Motor neuron (in vitro differentiated cells): ENCODE results near the gene PPP4R3A. TPM values are rescaled to one million over a fixed set of nuclear protein-coding genes. Genes with fewer than 3 reads are reported as not detected.

Experiments
- ATAC-seq, 8 experiments: fragments of 200-7000 bp; cut with Tn5 transposase; replicated peaks in 6 of 8; 2 replicates each; pipeline ENCODE4 v1.8.0; 2021; ENCODE audit warnings: mild to moderate bottlenecking in 8 of 8, moderate library complexity in 8 of 8
- H3K27ac ChIP-seq, 2 donors: fragments of 250-450 bp; sonication (Bioruptor Pico); 2 replicates each; pipeline ENCODE4 v1.9.0; 2021; ENCODE audit warnings: antibody characterized with exemption in 2 of 2, mild to moderate bottlenecking in 2 of 2, moderate library complexity in 1 of 2
- H3K4me1 ChIP-seq, 2 donors: fragments of 250-450 bp; sonication (Bioruptor Pico); replicated peaks in 1 of 2; 2 replicates each; pipeline ENCODE4 v1.6.1; 2021; ENCODE audit warnings: antibody characterized with exemption in 2 of 2, mild to moderate bottlenecking in 2 of 2, moderate library complexity in 1 of 2
- H3K4me3 ChIP-seq, 5 donors: fragments of 250-450 bp; sonication (Bioruptor Pico); 2 replicates each; pipeline ENCODE4 v1.9.0; 2021; ENCODE audit warnings: antibody characterized with exemption in 5 of 5, mild to moderate bottlenecking in 5 of 5, moderate library complexity in 4 of 5
- WGBS, 10 experiments: fragments of 450-650 bp; shearing (Covaris generic); methylation state at CpG; one replicate each; pipeline ENCODE4 v1.0.0; 2022; 5-methylcytosine and 5-hydroxymethylcytosine counted together
- in situ Hi-C, 9 experiments: fragments of 400-800 bp; cut with MboI; loops; one replicate each; pipeline ENCODE4 v1.15.0; 2021; ENCODE audit warnings: low sequenced_read_pairs in 9 of 9, low pct_unique_long_range_greater_than_20kb in 2 of 9; ENCODE audit not compliant: unreplicated experiment in 9 of 9
- total RNA-seq, 8 experiments: library from RNA; unstranded; fragments of 300-600 nt; gene quantifications; 2 replicates each; pipeline versions ENCODE4 v1.2.3 to v1.2.4, GENCODE V29; 2022

The PPP4R3A gene
- total RNA-seq, 8 experiments from 2014 or later: 45.5 to 107 (median 67.4) TPM

DNA sequence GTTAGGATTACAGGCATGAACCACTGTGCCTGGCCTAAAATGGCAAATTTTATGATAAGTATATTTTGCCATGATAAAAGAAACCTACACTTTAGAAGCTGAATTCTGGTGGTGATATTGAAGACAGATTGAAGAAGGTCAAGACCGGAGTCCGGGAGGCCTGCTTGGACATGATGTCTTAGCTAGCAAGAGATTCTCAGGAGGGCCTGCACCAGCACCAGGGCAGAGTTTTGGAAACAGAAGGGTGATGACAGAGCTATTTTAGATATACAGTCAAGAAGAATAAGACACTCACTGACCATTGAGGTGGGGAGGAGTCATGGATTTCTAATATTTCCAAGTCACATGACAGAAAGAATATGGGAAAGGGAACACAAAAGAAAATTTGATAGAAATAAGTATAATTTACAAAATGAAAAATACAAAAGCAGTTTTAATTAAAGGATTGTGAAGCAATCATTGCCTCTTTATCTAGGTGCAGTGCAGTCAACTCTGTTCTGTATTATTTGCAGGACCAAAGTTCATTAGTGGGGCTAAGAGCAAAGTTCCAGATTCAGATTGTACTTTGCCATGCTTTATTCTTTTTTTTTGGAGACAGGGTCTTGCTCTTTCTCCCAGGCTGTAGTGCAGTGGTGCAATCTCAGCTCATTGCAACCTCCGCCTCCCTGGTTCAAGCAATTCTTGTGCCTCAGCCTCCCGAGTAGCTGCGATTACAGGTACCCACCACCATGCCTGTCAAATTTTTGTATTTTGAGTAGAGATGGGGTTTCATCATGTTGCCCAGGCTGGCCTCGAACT is 9.3 kb upstream of the PPP4R3A start:
- WGBS, 10 experiments: 60 to 100% (median 100%) methylated on average over 1 to 5 of the region's 6 CpGs; no CpG with 5 or more reads in 3 of the 10 experiments
- H3K27ac ChIP-seq: no peak overlapping the region
- no peaks in the 10 kb centered on the region for H3K4me1 ChIP-seq
- in situ Hi-C loops: no loop called here
- no peak for ATAC-seq
- no peak overlapping the region for H3K4me3 ChIP-seq

DNA sequence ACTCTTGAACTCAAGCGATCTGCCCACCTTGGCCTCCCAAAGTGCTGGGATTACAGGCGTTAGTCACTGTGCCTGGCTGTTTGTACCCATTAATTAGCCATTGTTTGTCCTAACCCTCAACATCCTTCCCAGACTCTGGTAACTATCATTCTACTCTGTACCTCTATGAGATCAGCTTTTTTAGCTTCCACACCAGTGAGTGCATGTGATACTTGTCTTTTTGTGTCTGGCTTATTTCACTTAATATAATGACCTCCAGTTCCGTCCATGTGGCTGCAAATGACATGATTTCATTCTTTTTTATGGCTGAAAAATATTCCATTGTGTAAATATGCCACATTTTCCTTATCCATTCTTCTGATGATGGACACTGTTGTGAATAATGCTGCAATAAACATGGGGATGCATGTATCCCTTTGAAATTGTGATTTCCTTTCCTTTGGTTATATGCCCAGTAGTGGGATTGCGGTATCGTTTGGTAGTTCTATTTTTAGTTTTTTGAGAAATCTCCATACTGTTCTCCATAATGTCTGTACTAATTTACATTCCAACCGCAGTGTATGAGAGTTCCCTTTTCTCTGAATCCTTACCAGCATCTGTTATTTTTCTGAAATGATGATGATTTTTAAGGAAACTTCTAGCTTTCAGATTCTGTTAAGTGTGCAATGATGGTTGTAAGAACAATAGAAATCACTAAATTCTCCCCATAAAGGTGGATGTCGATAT is 6.7 kb upstream of the PPP4R3A start:
- in situ Hi-C loops: no loop called here
- Histone ChIP-seq H3K27ac (no peak overlapping the region), H3K4me1 (no peaks in the 10 kb centered on the region), H3K4me3 (no peak overlapping the region)
- peak in 4 of 8 experiments; percentile 42 to 92 (median 82) for ATAC-seq
- 18 to 95% (median 80%) methylated on average over 3 to 6 of the region's 7 CpGs for WGBS, 10 experiments

DNA sequence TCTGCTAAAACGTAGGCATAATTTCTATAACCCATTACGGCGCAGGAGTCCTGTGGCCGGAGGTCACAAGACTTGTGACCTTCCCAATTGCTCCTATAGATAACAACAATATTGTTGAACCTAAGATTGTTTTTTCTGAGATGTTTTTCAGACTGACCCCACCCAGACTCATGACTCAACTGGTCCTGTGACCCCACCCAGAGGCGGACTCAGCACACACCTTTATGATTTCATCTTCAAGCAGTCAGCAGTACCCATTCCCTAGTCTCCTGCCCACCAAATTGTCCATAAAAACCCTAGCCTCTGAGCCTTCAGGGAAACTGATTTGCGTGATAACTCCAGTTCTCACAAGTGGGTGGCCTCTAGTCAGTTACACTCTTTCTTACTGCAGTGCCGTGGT is 5.9 kb upstream of the PPP4R3A start:
- WGBS, 10 experiments: 75 to 100% (median 87%) methylated on average over 1 to 6 of the region's 7 CpGs; no CpG with 5 or more reads in 2 of the 10 experiments
- Histone ChIP-seq H3K4me1 (peaks cover 5 to 6% of the 10 kb centered on the region in 2 donors), H3K4me3 (no peak overlapping the region), H3K27ac (no peak overlapping the region)
- peak in 1 of 8 experiments; percentile 38 for ATAC-seq
- in situ Hi-C loops: no loop called here

DNA sequence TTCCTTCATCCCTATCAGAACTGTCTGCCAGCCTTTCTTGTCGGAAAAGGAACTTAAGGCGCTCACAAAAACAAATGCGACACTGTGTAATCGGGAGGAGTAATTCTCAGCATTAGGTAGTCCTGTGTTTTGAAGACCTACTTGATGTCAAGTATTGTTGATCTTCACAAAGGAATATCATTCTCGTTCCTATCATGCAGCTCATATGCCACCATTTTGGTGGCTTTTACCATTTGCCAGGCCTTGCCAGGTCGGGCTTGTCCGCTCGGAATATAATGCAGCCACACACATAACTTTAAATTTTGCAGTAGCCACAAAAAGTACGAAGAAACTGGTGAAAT is 903 bp upstream of the PPP4R3A start:
- H3K4me3 ChIP-seq: peak overlapping the region; percentile 79 to 94 (median 79)
- 10 to 73% (median 27%) methylated on average over 3 to 9 of the region's 9 CpGs; no CpG with 5 or more reads in 2 of the 10 experiments for WGBS, 10 experiments
- in situ Hi-C loops: no loop called here
- H3K27ac ChIP-seq: peak overlapping the region; percentile 97 to 98
- no peak for ATAC-seq
- peaks cover 5 to 6% of the 10 kb centered on the region in 2 donors for H3K4me1 ChIP-seq

DNA sequence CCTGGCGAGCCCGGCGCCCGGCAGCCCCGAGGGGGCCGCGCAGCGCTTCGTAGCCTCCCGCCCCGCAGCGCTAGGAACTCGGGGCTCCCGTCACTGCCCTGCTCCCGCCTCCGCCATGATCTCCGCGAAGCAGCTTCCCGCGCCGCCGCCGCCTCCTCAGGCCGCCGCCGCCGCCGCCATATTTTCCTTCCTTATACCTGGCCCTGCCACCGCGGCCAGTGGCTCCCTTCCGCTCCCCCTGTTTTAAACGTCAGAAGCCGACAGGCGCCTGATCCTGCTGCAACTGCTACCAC is 286 bp downstream of the PPP4R3A start:
- H3K27ac ChIP-seq: peak overlapping the region; percentile 97 to 98
- peak overlapping the region; percentile 79 to 94 (median 79) for H3K4me3 ChIP-seq
- in situ Hi-C loops: no loop called here
- WGBS, 10 experiments: 3% methylated on average over 6 of the region's 34 CpGs; no CpG with 5 or more reads in 9 of the 10 experiments
- peaks cover 5 to 6% of the 10 kb centered on the region in 2 donors for H3K4me1 ChIP-seq
- peak; percentile 15 to 43 (median 24) for ATAC-seq

DNA sequence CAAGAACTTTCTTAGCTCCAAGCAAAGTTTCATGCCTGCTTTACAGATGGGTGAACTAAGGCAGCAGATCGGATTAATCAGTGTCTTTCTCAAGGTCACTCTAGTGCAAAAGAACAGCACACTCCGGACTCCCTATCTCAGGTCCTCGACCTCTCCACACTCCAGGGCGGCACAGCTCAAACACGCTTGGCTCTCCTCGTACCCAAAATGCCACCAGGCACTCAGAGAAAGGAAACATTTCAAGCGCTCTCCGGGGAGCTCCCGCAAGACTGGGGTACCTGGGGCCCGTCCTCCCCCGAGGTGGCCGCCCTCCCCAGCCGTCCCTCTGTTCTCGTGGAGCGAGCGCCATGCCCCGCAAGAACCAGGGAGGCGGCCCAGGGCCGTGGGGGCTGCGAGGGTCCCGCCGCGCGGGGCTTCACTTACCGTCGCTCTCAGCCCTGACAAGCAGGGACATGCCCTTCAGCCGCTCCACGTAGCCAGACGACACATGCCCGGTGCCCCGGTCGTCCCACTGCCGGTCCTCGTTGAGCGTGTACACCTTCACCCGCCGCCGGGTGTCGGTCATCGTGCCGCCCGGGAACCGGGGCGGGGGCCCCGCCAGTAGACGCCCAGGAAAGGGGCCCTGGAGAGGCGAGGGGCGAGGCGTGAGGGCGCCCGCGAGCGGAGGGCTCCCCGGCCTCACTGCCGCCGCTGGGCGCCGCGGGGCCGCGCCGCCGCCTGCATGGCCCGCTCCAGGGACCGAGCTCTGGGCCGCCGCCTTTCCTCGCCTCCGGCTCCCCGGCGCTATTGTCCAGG is 830 bp downstream of the PPP4R3A start:
- H3K4me1 ChIP-seq: peaks cover 5 to 6% of the 10 kb centered on the region in 2 donors
- H3K4me3 ChIP-seq: peak overlapping the region; percentile 79 to 94 (median 79)
- ATAC-seq: peak in 6 of 8 experiments; percentile 0 to 13 (median 3)
- H3K27ac ChIP-seq: peak overlapping the region; percentile 97 to 98
- in situ Hi-C loops: no loop called here
- WGBS, 10 experiments: 0 to 1% (median 0%) methylated on average over 1 to 19 of the region's 71 CpGs; no CpG with 5 or more reads in 4 of the 10 experiments

DNA sequence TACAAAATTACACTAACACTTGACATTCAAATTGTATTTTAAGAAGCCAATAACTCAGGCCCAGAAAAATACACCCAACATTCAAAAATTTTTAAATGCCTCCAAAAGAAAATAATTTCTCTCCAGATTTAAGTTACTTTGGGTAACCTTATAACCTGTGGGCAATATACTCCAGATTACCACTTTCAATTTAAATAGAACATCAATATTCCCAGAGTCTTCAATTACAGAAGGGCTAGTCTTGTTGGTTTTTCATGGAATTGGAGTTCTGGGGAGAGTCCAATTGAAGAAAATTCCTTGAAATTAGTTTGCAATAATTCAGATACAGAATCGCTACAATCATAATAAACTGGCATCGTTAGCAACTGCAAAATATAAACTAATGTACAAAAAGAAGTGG is 2.0 kb downstream of the PPP4R3A start:
- peaks cover 5 to 6% of the 10 kb centered on the region in 2 donors for H3K4me1 ChIP-seq
- peak overlapping the region; percentile 79 to 94 (median 79) for H3K4me3 ChIP-seq
- no peak overlapping the region for H3K27ac ChIP-seq
- WGBS, 10 experiments: 0 to 75% (median 7%) methylated on average over 1 to 2 of the region's 2 CpGs
- in situ Hi-C loops: no loop called here
- ATAC-seq: no peak

DNA sequence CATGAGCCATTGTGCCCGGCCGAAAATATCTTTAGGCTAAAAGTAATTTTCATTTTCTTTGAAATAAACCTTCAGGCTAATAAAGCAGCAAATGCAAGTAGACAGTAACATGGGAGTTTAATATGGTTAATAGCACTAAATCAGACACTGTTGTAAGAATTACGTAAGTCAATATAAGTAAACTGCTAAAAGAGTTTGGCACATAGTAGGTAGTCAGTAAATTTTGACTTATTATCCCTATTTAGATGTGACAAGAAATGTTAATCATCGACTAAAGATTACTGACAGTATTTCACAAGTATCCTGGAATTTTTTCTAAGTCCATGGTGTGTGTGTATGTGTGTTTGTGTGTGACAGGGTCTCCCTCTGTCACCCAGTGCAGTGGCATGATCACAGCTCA is 3.9 kb downstream of the PPP4R3A start:
- Histone ChIP-seq H3K4me1 (peaks cover 0 to under 1% of the 10 kb centered on the region in 2 donors), H3K4me3 (no peak overlapping the region), H3K27ac (no peak overlapping the region)
- in situ Hi-C loops: no loop called here
- 71 to 100% (median 98%) methylated on average over 2 to 4 of the region's 4 CpGs; no CpG with 5 or more reads in 1 of the 10 experiments for WGBS, 10 experiments
- ATAC-seq: no peak

DNA sequence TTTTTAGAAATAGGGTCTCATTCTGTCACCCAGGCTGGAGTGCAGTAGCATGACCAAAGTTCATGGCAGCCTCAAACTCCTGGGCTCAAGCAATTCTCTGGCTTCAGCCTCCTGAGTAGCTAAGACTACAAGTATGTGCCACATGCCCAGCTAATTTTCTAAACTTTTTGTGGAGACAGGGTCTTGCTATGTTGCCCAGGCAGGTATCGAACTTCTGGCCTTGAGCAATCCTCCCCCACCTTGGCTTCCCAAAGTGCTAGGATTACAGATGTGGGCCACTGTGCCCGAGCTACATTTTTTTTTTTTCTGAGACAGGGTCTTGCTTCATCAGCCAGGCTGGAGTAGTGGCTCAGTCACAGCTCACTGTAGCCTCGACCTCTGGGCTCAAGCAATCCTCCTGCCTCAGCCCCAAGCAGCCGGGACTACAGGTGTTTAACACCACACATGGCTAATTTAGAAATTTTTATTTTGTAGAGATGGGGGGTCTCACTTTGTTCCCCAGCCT is 7.1 kb downstream of the PPP4R3A start:
- 40 to 100% (median 100%) methylated on average over 1 to 3 of the region's 4 CpGs; no CpG with 5 or more reads in 5 of the 10 experiments for WGBS, 10 experiments
- Histone ChIP-seq H3K27ac (no peak overlapping the region), H3K4me3 (no peak overlapping the region), H3K4me1 (no peaks in the 10 kb centered on the region)
- in situ Hi-C loops: no loop called here
- no peak for ATAC-seq

DNA sequence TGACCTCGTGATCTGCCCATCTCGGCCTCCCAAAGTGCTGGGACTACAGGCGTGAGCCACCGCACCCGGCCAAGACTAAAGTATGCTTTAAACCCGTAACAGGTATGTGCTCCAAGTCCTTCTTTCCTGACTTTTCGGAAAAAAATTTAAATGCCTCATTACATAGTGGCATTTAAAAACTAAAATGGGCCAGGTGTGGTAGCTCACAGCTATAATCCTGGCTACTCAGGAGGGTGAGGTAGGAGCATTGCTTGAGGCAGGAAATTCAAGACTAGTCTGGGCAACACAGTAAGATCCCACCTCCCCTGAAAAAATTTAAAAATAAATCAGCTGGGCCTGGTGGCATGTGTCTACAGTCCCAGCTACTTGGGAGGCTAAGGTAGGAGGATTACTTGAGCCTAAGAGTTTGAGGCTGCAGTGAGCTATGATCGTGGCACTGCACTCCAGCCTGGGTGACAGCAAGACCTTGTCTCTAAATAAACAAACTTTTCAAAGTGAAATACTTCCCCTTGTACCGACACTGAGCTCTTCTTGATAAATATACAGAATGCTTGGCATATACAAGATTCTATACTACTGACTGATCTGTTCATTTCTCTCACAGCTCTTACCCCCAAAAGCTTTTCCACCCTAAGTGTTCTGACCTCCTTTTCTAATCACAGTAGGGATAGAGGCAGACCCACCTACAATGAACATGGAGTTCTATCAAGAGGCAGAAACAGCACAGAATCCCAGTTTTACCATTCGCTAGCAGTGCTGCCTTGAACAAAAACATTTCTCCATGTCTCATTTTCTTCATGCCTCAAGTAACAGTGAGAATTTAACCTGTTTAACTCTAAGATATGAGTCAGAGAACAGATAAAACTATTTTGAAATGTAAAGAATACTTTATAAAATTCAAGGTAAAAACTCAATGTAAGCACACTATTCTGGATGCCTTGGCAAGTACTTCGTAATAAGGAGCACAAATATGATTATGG is 7.9 kb downstream of the PPP4R3A start:
- in situ Hi-C loops: no loop called here
- Histone ChIP-seq H3K27ac (no peak overlapping the region), H3K4me3 (no peak overlapping the region), H3K4me1 (peaks cover 0 to 6% of the 10 kb centered on the region in 2 donors)
- WGBS, 10 experiments: 40 to 100% (median 93%) methylated on average over 1 to 6 of the region's 11 CpGs; no CpG with 5 or more reads in 1 of the 10 experiments
- no peak for ATAC-seq

DNA sequence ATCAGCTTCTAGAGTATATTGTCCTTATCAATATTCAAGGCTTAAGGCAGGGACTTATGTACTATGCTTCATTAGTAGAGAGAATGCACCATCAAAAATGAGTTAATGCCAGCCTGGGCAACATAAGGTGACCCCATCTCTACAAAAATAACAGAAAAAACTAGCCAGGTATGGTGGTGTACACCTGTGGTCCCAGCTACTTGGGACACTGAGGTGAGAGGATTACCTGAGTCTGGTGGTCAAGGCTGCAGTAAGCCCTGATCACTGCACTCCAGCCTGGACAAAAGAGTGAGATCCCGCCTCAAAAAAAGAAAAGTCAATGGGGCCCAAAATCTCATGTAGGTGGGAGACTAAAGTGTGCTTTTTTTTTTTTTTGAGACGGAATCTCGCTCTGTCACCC is 8.8 kb downstream of the PPP4R3A start:
- in situ Hi-C loops: no loop called here

DNA sequence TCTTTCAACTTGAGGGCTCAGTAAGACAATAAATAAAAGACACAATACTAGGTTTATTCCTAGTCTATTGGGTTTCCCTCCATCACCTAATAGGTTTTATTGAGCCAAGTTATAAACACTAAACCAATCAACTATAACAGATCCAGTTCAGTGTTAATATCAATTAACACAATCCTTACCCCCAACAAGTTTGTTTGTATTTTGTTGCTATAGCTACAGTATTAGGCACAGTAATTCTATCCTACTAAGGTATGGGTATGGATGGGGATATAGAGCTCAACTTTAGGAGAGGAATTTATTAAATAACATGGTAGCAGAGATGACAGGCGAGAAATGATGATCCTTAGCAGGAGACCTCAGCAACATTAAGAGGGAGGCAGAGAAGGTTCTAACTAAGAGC is 13.3 kb downstream of the PPP4R3A start:
- no peak overlapping the region for H3K27ac ChIP-seq
- H3K4me3 ChIP-seq: no peak overlapping the region
- WGBS, 10 experiments: 100% methylated on average over 1 of the region's 1 CpG; no CpG with 5 or more reads in 7 of the 10 experiments
- ATAC-seq: no peak
- peaks cover 7 to 18% of the 10 kb centered on the region in 2 donors for H3K4me1 ChIP-seq
- in situ Hi-C loops: no loop called here

More for the DNA sequence above, 8.8 kb downstream of the PPP4R3A start:
- Histone ChIP-seq H3K4me3 (no peak overlapping the region), H3K4me1 (peaks cover 7 to 13% of the 10 kb centered on the region in 2 donors), H3K27ac (no peak overlapping the region)
- no peak for ATAC-seq
- WGBS, 10 experiments: 80 to 100% (median 100%) methylated on average over 1 to 3 of the region's 3 CpGs; no CpG with 5 or more reads in 6 of the 10 experiments
